Retinal pigment epithelial cell (primary cell): ENCODE data around the gene TMC8.
"Not testable (repeated sequence)": the region's sequence is repeated elsewhere in the genome, so short reads cannot be mapped to it uniquely, and the experiment has no call there.

ENCODE experiments used
- DNase-seq: peaks from one replicate; pipeline ENCODE4 v3.0.0-alpha.2; 2010; ENCODE audit warnings: low read depth
- H3K4me3 ChIP-seq: 2 replicates; pipeline ENCODE4 v1.5.1; 2011; ENCODE audit warnings: mild to moderate bottlenecking, low read length, control low read depth, moderate library complexity
- TF ChIP-seq, protein P1 (sequence below): conservative IDR thresholded peaks from 2 replicates; pipeline ENCODE4 v1.5.1; 2011; ENCODE audit warnings: low read depth, low read length, control low read depth, inconsistent platforms

Gene TMC8

DNA sequence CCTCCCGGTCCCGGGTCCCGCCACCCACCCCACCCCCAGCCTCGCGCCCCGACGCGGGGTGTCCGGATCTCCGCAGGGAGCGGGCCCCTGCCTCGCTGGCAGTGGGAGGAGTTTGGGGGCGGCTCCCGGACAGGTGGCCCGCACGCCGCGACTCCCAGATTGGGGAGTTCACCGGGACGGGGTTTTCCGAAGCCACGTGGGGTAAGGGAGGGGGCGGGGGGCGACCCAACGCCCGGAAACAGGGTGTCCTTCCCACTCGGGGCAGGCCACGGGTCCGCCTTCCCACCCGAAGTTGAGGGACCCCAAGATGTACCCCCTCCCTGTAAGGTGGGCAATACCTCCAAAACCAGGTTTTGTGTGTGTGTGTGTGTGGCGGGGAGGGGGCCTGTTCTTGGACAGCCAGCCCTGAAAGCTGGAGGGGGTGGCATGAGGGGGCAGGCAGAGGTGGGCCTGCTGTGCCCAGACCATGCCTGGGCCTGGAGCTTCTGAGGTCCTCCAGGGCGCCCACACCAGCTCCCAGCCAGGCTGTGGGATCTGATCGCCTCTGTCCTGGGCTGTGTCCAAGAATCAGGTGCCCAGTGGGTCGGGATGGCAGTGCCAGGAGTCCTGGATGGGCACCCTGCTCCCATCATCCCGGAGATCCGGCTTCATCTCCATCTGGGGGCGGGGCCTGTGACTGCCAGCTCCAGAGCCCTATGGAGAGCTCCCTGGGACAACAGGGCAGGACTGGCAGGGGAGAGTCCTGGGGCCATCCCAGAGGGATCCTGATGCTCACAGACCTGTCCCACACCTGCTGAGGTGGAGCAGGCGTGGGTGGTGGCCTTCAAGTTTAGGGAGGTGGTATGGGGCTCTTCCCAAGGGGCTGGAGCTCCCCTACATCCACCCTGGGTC is 38.6 kb downstream of the TMC8 start:
- TF ChIP-seq, protein P1, sequence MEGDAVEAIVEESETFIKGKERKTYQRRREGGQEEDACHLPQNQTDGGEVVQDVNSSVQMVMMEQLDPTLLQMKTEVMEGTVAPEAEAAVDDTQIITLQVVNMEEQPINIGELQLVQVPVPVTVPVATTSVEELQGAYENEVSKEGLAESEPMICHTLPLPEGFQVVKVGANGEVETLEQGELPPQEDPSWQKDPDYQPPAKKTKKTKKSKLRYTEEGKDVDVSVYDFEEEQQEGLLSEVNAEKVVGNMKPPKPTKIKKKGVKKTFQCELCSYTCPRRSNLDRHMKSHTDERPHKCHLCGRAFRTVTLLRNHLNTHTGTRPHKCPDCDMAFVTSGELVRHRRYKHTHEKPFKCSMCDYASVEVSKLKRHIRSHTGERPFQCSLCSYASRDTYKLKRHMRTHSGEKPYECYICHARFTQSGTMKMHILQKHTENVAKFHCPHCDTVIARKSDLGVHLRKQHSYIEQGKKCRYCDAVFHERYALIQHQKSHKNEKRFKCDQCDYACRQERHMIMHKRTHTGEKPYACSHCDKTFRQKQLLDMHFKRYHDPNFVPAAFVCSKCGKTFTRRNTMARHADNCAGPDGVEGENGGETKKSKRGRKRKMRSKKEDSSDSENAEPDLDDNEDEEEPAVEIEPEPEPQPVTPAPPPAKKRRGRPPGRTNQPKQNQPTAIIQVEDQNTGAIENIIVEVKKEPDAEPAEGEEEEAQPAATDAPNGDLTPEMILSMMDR: no peak
- peak overlapping the region; percentile 74 for H3K4me3 ChIP-seq
- DNase-seq: no peak

DNA sequence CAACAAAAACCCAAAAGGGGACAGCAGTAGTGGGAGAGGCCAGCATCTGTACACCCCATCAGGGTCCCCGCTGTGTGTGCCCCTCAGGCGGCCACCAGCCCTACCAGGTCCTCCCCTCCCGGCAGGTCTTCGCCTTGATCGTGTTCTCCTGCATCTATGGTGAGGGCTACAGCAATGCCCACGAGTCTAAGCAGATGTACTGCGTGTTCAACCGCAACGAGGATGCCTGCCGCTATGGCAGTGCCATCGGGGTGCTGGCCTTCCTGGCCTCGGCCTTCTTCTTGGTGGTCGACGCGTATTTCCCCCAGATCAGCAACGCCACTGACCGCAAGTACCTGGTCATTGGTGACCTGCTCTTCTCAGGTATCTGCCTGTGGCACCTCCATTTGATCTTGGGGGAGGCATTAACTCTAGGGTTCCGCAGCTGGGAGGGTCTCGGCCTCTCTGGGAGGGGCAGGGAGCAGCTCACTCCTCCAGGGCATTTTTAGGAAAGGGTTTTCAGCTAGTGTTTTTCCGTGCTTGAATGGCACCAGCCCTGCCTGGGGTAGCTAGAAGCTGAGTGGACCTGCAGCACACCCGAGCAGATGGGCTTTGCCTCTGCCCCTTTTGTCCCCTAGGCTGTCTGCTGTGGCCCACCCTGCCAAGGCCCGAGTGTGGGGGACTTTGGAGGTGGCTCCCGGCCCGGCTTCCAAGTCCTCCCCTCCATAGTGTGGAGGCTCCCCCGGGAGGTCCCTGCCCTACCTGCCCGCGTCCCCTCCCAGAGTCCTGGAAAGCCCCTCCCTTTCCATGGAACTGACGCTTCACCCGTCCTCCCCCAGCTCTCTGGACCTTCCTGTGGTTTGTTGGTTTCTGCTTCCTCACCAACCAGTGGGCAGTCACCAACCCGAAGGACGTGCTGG is 40.4 kb downstream of the TMC8 start:
- no peak overlapping the region for H3K4me3 ChIP-seq
- DNase-seq: no peak
- TF ChIP-seq, protein P1: no peak

DNA sequence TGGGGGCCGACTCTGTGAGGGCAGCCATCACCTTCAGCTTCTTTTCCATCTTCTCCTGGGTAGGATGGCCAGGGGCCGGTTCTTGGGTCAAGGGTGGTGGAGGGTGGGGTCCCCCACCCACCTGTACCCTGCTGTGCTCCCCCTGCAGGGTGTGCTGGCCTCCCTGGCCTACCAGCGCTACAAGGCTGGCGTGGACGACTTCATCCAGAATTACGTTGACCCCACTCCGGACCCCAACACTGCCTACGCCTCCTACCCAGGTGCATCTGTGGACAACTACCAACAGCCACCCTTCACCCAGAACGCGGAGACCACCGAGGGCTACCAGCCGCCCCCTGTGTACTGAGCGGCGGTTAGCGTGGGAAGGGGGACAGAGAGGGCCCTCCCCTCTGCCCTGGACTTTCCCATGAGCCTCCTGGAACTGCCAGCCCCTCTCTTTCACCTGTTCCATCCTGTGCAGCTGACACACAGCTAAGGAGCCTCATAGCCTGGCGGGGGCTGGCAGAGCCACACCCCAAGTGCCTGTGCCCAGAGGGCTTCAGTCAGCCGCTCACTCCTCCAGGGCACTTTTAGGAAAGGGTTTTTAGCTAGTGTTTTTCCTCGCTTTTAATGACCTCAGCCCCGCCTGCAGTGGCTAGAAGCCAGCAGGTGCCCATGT is 41.1 kb downstream of the TMC8 start:
- not testable (repeated sequence) for H3K4me3 ChIP-seq, DNase-seq

DNA sequence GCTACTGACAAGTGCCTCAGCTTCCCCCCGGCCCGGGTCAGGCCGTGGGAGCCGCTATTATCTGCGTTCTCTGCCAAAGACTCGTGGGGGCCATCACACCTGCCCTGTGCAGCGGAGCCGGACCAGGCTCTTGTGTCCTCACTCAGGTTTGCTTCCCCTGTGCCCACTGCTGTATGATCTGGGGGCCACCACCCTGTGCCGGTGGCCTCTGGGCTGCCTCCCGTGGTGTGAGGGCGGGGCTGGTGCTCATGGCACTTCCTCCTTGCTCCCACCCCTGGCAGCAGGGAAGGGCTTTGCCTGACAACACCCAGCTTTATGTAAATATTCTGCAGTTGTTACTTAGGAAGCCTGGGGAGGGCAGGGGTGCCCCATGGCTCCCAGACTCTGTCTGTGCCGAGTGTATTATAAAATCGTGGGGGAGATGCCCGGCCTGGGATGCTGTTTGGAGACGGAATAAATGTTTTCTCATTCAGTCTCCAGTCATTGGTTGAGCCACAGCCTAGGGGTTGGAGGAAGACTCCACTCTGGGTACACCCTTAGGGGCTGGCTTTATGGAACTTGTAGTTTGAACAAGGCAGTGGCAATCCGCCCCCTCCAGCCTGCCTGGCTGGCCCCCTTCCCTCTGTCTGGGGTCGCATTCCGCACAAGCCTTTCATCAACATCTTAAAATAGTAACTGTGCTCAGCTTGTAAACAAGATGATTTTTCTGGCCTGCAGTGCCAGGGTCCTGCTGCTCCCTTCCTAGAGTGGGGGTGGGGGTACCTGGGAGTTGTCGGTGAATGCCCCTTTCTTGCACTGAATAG is 41.9 kb downstream of the TMC8 start:
- DNase-seq: no peak

DNA sequence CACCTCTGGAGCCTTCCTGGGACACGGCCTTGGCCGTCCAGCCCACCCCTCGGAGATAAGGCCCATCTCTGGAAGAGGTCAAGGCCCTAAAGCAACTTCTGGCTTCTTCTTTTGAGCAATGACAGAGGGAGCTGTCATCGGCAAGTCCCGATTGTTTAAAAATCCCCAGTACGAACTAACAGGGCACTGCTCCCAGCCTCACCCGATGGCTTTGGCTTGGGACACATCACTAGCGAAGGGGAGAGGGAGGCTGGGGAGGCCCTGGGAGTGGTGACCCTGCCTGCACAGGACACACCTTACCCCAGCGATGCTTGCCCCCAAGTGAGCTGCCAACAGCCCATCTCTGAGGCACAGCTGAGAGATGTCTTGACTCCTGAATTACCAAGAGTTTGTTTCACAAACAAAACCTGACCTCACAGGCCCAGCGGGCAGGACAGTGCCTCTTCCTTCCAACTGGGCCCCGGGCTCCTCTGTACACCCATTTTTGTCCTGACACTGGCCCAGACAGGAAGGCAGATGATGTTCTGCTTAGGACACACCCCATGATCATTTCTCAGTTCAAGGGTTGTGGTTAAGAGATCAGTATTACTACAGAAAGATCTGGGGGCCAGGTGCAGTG is 42.6 kb downstream of the TMC8 start:
- DNase-seq: no peak
- H3K4me3 ChIP-seq: no peak overlapping the region
- TF ChIP-seq, protein P1: no peak

More for the DNA sequence above, 41.9 kb downstream of the TMC8 start:
- TF ChIP-seq, protein P1: no peak
- no peak overlapping the region for H3K4me3 ChIP-seq

DNA sequence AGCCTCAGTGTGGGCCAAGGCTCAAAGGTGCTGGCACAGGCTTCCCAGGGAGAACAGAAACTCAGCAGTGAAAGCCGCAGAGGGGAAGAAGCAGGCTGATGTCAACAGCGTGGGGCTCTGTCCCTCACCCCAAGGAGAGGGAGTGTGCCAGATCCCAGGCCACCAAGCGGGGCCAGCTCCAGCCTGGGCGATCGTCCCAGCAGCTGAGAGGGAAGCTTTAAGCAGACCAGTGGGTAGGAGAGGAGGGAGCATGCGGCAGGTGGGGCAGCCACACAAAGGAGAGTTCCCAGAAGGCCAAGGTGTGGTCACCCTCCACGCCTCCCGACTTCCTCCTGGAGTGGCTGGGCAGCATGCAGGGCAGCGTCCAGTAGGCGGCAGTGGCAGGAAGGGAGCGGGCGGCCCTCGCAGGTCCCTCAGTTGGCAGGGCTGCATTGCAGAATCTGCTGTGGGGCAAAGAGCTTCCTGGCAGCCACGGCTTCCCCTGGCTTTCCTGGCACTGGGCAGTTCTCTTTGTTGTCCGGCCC is 43.8 kb downstream of the TMC8 start:
- no peak overlapping the region for H3K4me3 ChIP-seq
- TF ChIP-seq, protein P1: no peak

More for the DNA sequence above, 43.8 kb downstream of the TMC8 start:
- DNase-seq: no peak
